Stimulated activated effector memory CD8-positive, alpha-beta T cell treated with anti-CD3 and anti-CD28 coated beads, Interleukin-12 subunit alpha, Interleukin-12 subunit beta, amount 100 ng/mL, for 72 hours (primary cell): ENCODE measurements around the gene LASP1.
"Not testable (repeated sequence)": the region's sequence is repeated elsewhere in the genome, so short reads cannot be mapped to it uniquely, and the experiment has no call there.

Experiments used
- ATAC-seq: fragments of 150-1000 bp; cut with Tn5 transposase; 2 replicates; pipeline ENCODE4 v1.10.0; 2021
- DNase-seq, 2 donors: peaks; one replicate each; pipeline ENCODE4 v3.0.0; 2021 to 2022; ENCODE audit warnings: low spot score in 2 of 2
- H3K27ac Mint-ChIP-seq: one replicate; pipeline ENCODE4 v1.8.0; 2022; ENCODE audit warnings: mild to moderate bottlenecking, mixed read lengths
- H3K36me3 Mint-ChIP-seq: one replicate; pipeline ENCODE4 v1.8.0; 2022; ENCODE audit warnings: mild to moderate bottlenecking, mixed read lengths
- H3K4me1 Mint-ChIP-seq: one replicate; pipeline ENCODE4 v1.8.0; 2022; ENCODE audit warnings: mixed read lengths
- H3K4me3 Mint-ChIP-seq: one replicate; pipeline ENCODE4 v1.8.0; 2022; ENCODE audit warnings: mild to moderate bottlenecking, mixed read lengths
- H3K9me3 Mint-ChIP-seq: one replicate; pipeline ENCODE4 v1.8.0; 2022; ENCODE audit warnings: mixed read lengths

The LASP1 gene

GRCh38 chr17:38869526-38870258 is at the start of gene LASP1:
Gene LASP1 (plus strand): TSS chr17:38870058. CDS start chr17:38870190, 132 bp downstream.
- peak within 1 kb of the TSS; percentile 98 for H3K4me3 Mint-ChIP-seq
- no peaks in the 10 kb centered on the region for H3K9me3 Mint-ChIP-seq
- ATAC-seq, result peak; percentile 83
- peak; percentile 84 to 93 for DNase-seq
- H3K36me3 Mint-ChIP-seq, result peaks cover 81% of the 10 kb centered on the region
- H3K27ac Mint-ChIP-seq, result peak within 1 kb of the TSS; percentile 100
- H3K4me1 Mint-ChIP-seq, result peaks cover 60% of the 10 kb centered on the region

DNA sequence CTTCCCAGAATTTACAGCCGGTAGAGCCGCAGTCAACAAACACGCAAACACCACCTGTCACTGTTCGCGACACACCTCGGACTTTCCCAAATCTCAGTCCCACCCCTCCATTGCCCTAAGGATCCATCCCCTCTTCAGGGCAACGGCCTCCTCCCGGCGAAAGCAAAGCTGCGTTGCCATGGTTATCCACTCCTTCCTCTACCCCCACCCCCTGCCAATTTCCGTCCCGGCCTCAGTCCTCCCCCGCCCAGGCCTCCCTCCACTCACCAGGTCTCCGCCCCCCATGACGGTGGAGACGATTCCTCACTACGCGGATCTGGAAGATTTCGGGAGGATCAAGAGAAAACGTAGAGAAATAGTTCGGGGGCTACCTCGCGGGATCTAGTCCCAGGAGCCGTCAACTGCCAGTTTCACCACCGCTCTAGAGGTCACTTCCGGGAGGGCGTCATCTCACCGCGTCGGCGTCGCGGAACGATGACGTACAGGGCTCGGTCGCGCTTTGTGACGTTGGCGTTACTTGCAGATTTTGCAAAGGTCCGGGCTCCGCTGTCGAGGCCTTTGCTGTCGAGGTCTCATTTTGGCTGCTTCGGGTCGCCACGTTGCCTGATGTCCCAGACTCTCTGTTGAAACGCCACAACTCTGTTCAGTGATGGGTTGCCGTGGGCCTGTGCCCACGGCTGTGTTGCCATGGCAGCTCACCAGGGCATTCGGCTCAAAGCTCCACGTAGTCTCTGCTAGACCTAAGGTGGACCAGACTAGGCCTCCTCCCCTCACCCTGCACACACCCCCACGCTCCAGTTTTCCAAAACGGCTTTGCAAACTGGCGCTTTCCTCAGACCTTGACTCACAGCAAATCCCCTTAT is 44.7 kb upstream of the LASP1 start, which contains the start of gene CWC25:
CWC25 (minus strand) TSS at position 423 of the 863 bp plus-strand sequence; CDS start at position 285, 138 bp downstream.
- peak within 1 kb of the TSS; percentile 100 for H3K27ac Mint-ChIP-seq
- H3K9me3 Mint-ChIP-seq, result no peaks in the 10 kb centered on the region
- ATAC-seq, result peak; percentile 92

GRCh38 chr17:38825762-38826247 is 44.1 kb upstream of the LASP1 start:
- Mint-ChIP-seq H3K4me3 (peak overlapping the region; percentile 97), H3K36me3 (peaks cover 42% of the 10 kb centered on the region), H3K4me1 (peaks cover 25% of the 10 kb centered on the region), H3K9me3 (no peaks in the 10 kb centered on the region), H3K27ac (peak overlapping the region; percentile 100)
- no peak for DNase-seq
- ATAC-seq, result no peak

More for the DNA sequence above, 44.7 kb upstream of the LASP1 start, which contains the start of gene CWC25:
- DNase-seq, result peak; percentile 100
- Mint-ChIP-seq H3K4me3 (peak within 1 kb of the TSS; percentile 97), H3K4me1 (peaks cover 32% of the 10 kb centered on the region), H3K36me3 (peaks cover 49% of the 10 kb centered on the region)

GRCh38 chr17:38844261-38844757 is 25.5 kb upstream of the LASP1 start:
- H3K9me3 Mint-ChIP-seq, result no peaks in the 10 kb centered on the region
- no peak for ATAC-seq
- H3K36me3 Mint-ChIP-seq, result peaks cover 47% of the 10 kb centered on the region
- no peak overlapping the region for H3K4me3 Mint-ChIP-seq
- H3K27ac Mint-ChIP-seq, result no peak overlapping the region
- peaks cover 6% of the 10 kb centered on the region for H3K4me1 Mint-ChIP-seq
- no peak for DNase-seq

- peaks cover 41% of the 10 kb centered on the region for H3K4me1 Mint-ChIP-seq
- H3K27ac Mint-ChIP-seq, result no peak overlapping the region
- no peaks in the 10 kb centered on the region for H3K9me3 Mint-ChIP-seq
- peaks cover 85% of the 10 kb centered on the region for H3K36me3 Mint-ChIP-seq
- ATAC-seq, result no peak
- DNase-seq, result no peak
- no peak overlapping the region for H3K4me3 Mint-ChIP-seq
Measured at GRCh38 chr17:38848557-38848891, 21.3 kb upstream of the LASP1 start.

GRCh38 chr17:38848939-38849605 is 20.8 kb upstream of the LASP1 start:
- peaks cover 45% of the 10 kb centered on the region for H3K4me1 Mint-ChIP-seq
- ATAC-seq (no peak), DNase-seq (no peak)
- no peak overlapping the region for H3K4me3 Mint-ChIP-seq
- H3K36me3 Mint-ChIP-seq, result peaks cover 90% of the 10 kb centered on the region
- H3K9me3 Mint-ChIP-seq, result no peaks in the 10 kb centered on the region
- H3K27ac Mint-ChIP-seq, result no peak overlapping the region

DNA sequence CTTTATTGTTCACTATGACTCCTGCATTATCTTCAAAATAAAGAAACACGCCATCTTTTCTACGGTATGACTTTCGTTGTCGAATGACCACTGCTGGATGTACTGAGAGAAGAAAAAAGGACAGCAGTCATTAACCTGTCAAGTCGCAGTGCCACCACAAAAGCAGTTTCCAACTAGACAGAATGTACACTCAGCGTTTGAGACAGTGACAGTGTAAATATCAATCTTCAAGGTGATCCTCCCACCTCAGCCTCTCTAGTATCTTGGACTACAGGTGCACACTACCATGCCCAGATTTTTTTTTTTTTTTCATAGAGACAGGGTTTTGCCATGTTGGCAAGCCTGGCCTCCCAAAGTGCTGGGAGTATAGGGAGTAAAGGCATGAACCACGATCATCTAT is 19.5 kb upstream of the LASP1 start:
- peaks cover 90% of the 10 kb centered on the region for H3K36me3 Mint-ChIP-seq
- no peak for ATAC-seq

DNA sequence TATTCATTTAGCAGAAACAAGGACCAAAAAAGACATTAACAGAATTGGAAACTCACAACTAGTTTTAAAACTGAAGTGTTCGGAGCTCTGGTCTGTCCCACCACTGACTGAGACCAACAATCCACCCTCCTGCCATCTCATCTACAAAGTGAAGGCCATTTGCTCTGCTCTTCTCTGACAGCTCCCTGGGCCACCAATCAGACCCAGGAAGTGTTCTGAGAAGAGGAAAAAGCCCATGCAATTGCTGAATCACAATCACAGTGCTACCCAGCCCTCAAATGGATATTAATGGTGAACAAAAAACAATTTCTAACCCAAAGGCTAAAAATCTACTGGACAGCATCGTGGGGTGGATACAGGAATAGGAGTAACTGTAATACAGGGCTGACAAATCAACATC is 18.4 kb upstream of the LASP1 start:
- H3K27ac Mint-ChIP-seq, result peak overlapping the region; percentile 100
- H3K4me1 Mint-ChIP-seq, result peaks cover 51% of the 10 kb centered on the region
- DNase-seq (no peak), ATAC-seq (no peak)
- H3K9me3 Mint-ChIP-seq, result no peaks in the 10 kb centered on the region
- H3K36me3 Mint-ChIP-seq, result peaks cover 79% of the 10 kb centered on the region
- peak overlapping the region; percentile 100 for H3K4me3 Mint-ChIP-seq

More for the DNA sequence above, 19.5 kb upstream of the LASP1 start:
- DNase-seq, result no peak
- H3K27ac Mint-ChIP-seq, result no peak overlapping the region
- peak overlapping the region; percentile 100 for H3K4me3 Mint-ChIP-seq
- peaks cover 51% of the 10 kb centered on the region for H3K4me1 Mint-ChIP-seq
- no peaks in the 10 kb centered on the region for H3K9me3 Mint-ChIP-seq

- Mint-ChIP-seq H3K36me3 (peaks cover 66% of the 10 kb centered on the region), H3K9me3 (no peaks in the 10 kb centered on the region), H3K4me3 (peak overlapping the region; percentile 100), H3K27ac (peak overlapping the region; percentile 100), H3K4me1 (peaks cover 51% of the 10 kb centered on the region)
- peak; percentile 7 for ATAC-seq
- DNase-seq, result peak in 1 of 2 donors; percentile 57
Measured at GRCh38 chr17:38852771-38853291, 17.0 kb upstream of the LASP1 start.

DNA sequence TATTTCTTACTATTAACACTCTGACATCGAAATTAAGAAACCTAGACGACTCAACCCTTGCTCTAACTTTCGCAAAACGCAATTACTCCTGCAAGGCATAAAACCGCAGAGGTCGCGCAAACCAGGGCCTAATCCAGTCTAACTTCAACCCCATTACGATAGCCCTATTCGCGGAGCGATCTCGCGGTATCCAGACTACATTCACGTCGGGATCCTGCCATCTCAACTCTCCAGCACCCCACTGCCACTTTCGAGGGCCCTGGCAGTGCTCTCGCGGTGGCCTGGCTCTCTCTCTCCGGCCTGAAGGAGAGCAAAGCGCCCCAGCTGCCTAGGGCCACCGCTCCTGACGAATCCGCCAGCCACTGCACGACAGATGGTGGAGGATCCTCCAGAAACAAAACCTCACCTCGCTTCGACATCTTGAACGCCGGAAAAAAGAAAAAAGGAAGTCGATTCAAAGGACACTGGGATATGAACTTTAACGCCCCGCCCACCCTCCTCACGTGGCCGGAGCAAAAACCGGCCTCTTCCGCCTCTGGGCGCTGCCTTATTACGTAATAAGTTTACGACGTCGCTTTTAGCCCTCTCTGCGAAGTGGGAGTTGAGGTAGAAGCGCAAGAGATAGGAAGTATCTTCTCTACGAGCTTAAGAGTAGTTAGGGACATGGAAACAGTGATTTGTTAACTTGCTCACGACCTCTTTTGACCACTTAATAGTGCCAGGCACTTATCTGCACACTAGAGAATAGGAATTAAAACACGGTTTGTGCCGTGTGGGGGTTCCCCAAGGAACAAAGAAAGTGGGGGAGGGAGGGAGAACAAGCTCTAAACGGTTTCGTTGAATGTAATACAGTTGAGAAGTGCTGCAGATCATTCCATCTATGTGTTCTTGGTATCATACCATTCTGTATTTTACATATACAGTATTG is 16.3 kb upstream of the LASP1 start, which contains the start of gene RPL23:
RPL23 (minus strand) TSS at position 430 of the 928 bp plus-strand sequence; CDS start at position 419, 11 bp downstream.
- Mint-ChIP-seq H3K4me3 (peak within 1 kb of the TSS; percentile 100), H3K27ac (peak within 1 kb of the TSS; percentile 100), H3K4me1 (peaks cover 51% of the 10 kb centered on the region), H3K9me3 (no peaks in the 10 kb centered on the region), H3K36me3 (peaks cover 58% of the 10 kb centered on the region)
- peak; percentile 93 for ATAC-seq
- DNase-seq, result peak; percentile 77 to 93

- Mint-ChIP-seq H3K36me3 (peaks cover 42% of the 10 kb centered on the region), H3K4me3 (peak overlapping the region; percentile 100), H3K4me1 (peaks cover 43% of the 10 kb centered on the region)
- H3K9me3 Mint-ChIP-seq, DNase-seq, ATAC-seq, H3K27ac Mint-ChIP-seq: not testable (repeated sequence)
Measured at GRCh38 chr17:38855101-38855714, 14.7 kb upstream of the LASP1 start.

- Mint-ChIP-seq H3K9me3 (no peaks in the 10 kb centered on the region), H3K27ac (no peak overlapping the region), H3K4me1 (peaks cover 22% of the 10 kb centered on the region), H3K36me3 (peaks cover 28% of the 10 kb centered on the region), H3K4me3 (no peak overlapping the region)
- DNase-seq (no peak), ATAC-seq (no peak)
Measured at GRCh38 chr17:38857271-38857670, 12.6 kb upstream of the LASP1 start.

GRCh38 chr17:38861399-38861843 is 8.4 kb upstream of the LASP1 start:
- peak; percentile 55 for ATAC-seq
- Mint-ChIP-seq H3K9me3 (no peaks in the 10 kb centered on the region), H3K4me3 (no peak overlapping the region), H3K27ac (no peak overlapping the region), H3K36me3 (peaks cover 13% of the 10 kb centered on the region), H3K4me1 (no peaks in the 10 kb centered on the region)
- no peak for DNase-seq
